Naive thymus-derived CD4-positive, alpha-beta T cell (primary cell): ENCODE measurements around the gene MSH5. TPM values are rescaled to one million over a fixed set of nuclear protein-coding genes. Genes with fewer than 3 reads are reported as not detected.

Experiments used
- ATAC-seq: fragments of 150-1000 bp; cut with Tn5 transposase; 2 replicates; pipeline ENCODE4 v1.10.0; 2021; ENCODE audit warnings: mild to moderate bottlenecking, moderate library complexity
- CTCF ChIA-PET: fragments of 350-600 bp; sonication (Branson Sonifier 250); formaldehyde crosslinking; loops from one replicate; lab custom pipeline; 2021; ENCODE audit warnings: antibody characterized with exemption; lab: Charles Lee
- POLR2A ChIA-PET: fragments of 350-600 bp; sonication (Branson Sonifier 250); formaldehyde crosslinking; loops from one replicate; lab custom pipeline; 2021; ENCODE audit warnings: antibody characterized with exemption, inconsistent platforms; lab: Charles Lee
- DNase-seq, 9 donors: peaks; one replicate each; pipeline versions ENCODE4 v3.0.0 to v3.0.0-alpha.2; 2020 to 2022; ENCODE audit warnings: mixed read lengths in 1 of 9
- H3K27ac ChIP-seq: one replicate; pipeline ENCODE4 v1.7.0; 2013; ENCODE audit warnings: mild to moderate bottlenecking, low read depth, low read length, moderate library complexity
- H3K27me3 ChIP-seq, 2 donors: one replicate each; pipeline ENCODE4 v1.7.0; 2013; ENCODE audit warnings: low read length in 2 of 2, mild to moderate bottlenecking in 2 of 2, moderate library complexity in 2 of 2; ENCODE audit not compliant: control insufficient read depth in 2 of 2, insufficient read depth in 2 of 2
- H3K36me3 ChIP-seq, 3 experiments: 1 replicate in 2 of 3; 2 replicates in 1 of 3; pipeline ENCODE4 v1.7.0; 2013; ENCODE audit warnings: low read length in 3 of 3, mild to moderate bottlenecking in 3 of 3, moderate library complexity in 1 of 3; ENCODE audit not compliant: insufficient read depth in 3 of 3, control insufficient read depth in 2 of 3
- H3K4me1 ChIP-seq, 2 donors: one replicate each; pipeline ENCODE4 v1.7.0; 2013; ENCODE audit warnings: low read length in 2 of 2, mild to moderate bottlenecking in 2 of 2, moderate library complexity in 1 of 2; ENCODE audit not compliant: control insufficient read depth in 2 of 2, insufficient read depth in 2 of 2
- H3K4me3 ChIP-seq: 2 replicates; pipeline ENCODE4 v1.7.0; 2013; ENCODE audit warnings: mild to moderate bottlenecking, low read length
- H3K9me3 ChIP-seq, 3 experiments: 1 replicate in 2 of 3; 2 replicates in 1 of 3; pipeline ENCODE4 v1.7.0; 2013; ENCODE audit warnings: low read length in 3 of 3; ENCODE audit not compliant: control insufficient read depth in 2 of 3
- H3K27ac Mint-ChIP-seq, 9 donors: one replicate each; pipeline ENCODE4 v1.8.0; 2020 to 2022; ENCODE audit warnings: mixed read lengths in 9 of 9, mild to moderate bottlenecking in 8 of 9, moderate library complexity in 5 of 9, inconsistent platforms in 2 of 9
- H3K27me3 Mint-ChIP-seq, 5 donors: one replicate each; pipeline ENCODE4 v1.8.0; 2021 to 2022; ENCODE audit warnings: mixed read lengths in 5 of 5, mild to moderate bottlenecking in 1 of 5
- H3K36me3 Mint-ChIP-seq, 5 donors: one replicate each; pipeline ENCODE4 v1.8.0; 2020 to 2022; ENCODE audit warnings: mixed read lengths in 5 of 5, mild to moderate bottlenecking in 3 of 5, inconsistent platforms in 1 of 5
- H3K4me1 Mint-ChIP-seq, 7 donors: one replicate each; pipeline ENCODE4 v1.8.0; 2020 to 2022; ENCODE audit warnings: mixed read lengths in 7 of 7, mild to moderate bottlenecking in 3 of 7, inconsistent platforms in 1 of 7
- H3K4me3 Mint-ChIP-seq, 10 donors: one replicate each; pipeline ENCODE4 v1.8.0; 2020 to 2022; ENCODE audit warnings: mild to moderate bottlenecking in 10 of 10, mixed read lengths in 10 of 10, moderate library complexity in 6 of 10, inconsistent platforms in 2 of 10
- H3K9me3 Mint-ChIP-seq, 11 donors: one replicate each; pipeline ENCODE4 v1.8.0; 2020 to 2022; ENCODE audit warnings: mixed read lengths in 11 of 11, mild to moderate bottlenecking in 4 of 11, inconsistent platforms in 1 of 11, moderate library complexity in 1 of 11
- intact Hi-C, 2 donors: fragments of 100-400 bp; cut with micrococcal nuclease; formaldehyde crosslinking; loops; one replicate each; pipeline ENCODE4 v1.15.1; 2023
- polyA plus RNA-seq, 2 donors: library from polyadenylated mRNA; unstranded; fragments of 300-500 nt; fragmentation: Illumina TruSeq; gene quantifications; one replicate each; pipeline ENCODE4 v1.2.3, GENCODE V29; 2021
- total RNA-seq, 6 experiments: library from RNA in 5 of 6; stranded (reverse) in 5 of 6; gene quantifications; 1 replicate in 5 of 6; 2 replicates in 1 of 6; pipeline ENCODE4 v1.2.3 and lab custom pipeline; 2021 to 2026

Gene MSH5
- total and polyA plus RNA-seq, 7 experiments from 2014 or later: 0.51 to 52.2 (median 11.0) TPM

- H3K4me3 ChIP-seq: no peak overlapping the region
- H3K36me3 ChIP-seq: peaks cover 5 to 25% (median 13%) of the 10 kb centered on the region in 3 experiments
- Mint-ChIP-seq H3K36me3 (peaks cover 4 to 50% (median 8%) of the 10 kb centered on the region in 5 donors), H3K4me3 (peak overlapping the region; percentile 83 to 100 (median 97)), H3K27ac (peak overlapping the region in 8 of 9 donors; percentile 30 to 90 (median 74)), H3K9me3 (peaks cover 0 to 3% (median 0%) of the 10 kb centered on the region in 11 donors), H3K27me3 (no peaks in the 10 kb centered on the region), H3K4me1 (peaks cover 16 to 73% (median 62%) of the 10 kb centered on the region in 7 donors)
- no peaks in the 10 kb centered on the region for H3K27me3 ChIP-seq
- intact Hi-C loops: loop anchor here (1.0 to 10.0 kb wide), 4 partner anchors 8 to 1474 kb away; partner anchors contain the start of genes DXO (in 1 of the 2), HSD17B8 (in 1 of the 2), RING1 (in 1 of the 2) and RXRB (in 1 of the 2)
- CTCF ChIA-PET: interaction anchor here (0.7 to 4.2 kb wide), 12 partner anchors 8 to 116 kb away, joined by 3 to 30 read pairs (median 6); partner anchors contain the start of genes HSPA1B, LSM2, MSH5 and VARS1
- H3K4me1 ChIP-seq: peaks cover 21 to 24% of the 10 kb centered on the region in 2 donors
- H3K27ac ChIP-seq: peak overlapping the region; percentile 65
- POLR2A ChIA-PET: interaction anchor here (0.9 to 4.6 kb wide), 7 partner anchors 10 to 133 kb away, joined by 3 to 33 read pairs (median 3); partner anchors contain the start of genes HSPA1A, HSPA1B and HSPA1L
- ATAC-seq (no peak), DNase-seq (no peak)
- no peaks in the 10 kb centered on the region for H3K9me3 ChIP-seq
Observed at GRCh38 chr6:31730631-31731086, 9.1 kb upstream of the MSH5 start.

- H3K27me3 ChIP-seq: no peaks in the 10 kb centered on the region
- DNase-seq (no peak), ATAC-seq (no peak)
- intact Hi-C loops: loop anchor here (10.0 kb wide), 2 partner anchors 243 to 1473 kb away; partner anchors contain the start of genes DXO (in 1 of the 2), HSD17B8 (in 1 of the 2), RING1 (in 1 of the 2) and RXRB (in 1 of the 2)
- no peak overlapping the region for H3K4me3 ChIP-seq
- no peak overlapping the region for H3K27ac ChIP-seq
- no peaks in the 10 kb centered on the region for H3K9me3 ChIP-seq
- peak overlapping the region in 4 of 9 donors; percentile 28 to 59 (median 41) for H3K27ac Mint-ChIP-seq
- H3K36me3 ChIP-seq: peaks cover 5 to 25% (median 13%) of the 10 kb centered on the region in 3 experiments
- no peaks in the 10 kb centered on the region for H3K27me3 Mint-ChIP-seq
- peak overlapping the region in 2 of 10 donors; percentile 4 to 25 for H3K4me3 Mint-ChIP-seq
- ChIA-PET CTCF (interaction anchor here (0.7 to 1.0 kb wide), 2 partner anchors 28 to 51 kb away, joined by 3 read pairs; partner anchors contain the start of gene LY6G5C), POLR2A (interaction anchor here (0.7 to 4.6 kb wide), 6 partner anchors 27 to 99 kb away, joined by 3 to 33 read pairs (median 3); partner anchors contain the start of genes ABHD16A, HSPA1A and HSPA1L)
- peaks cover 0 to 3% (median 0%) of the 10 kb centered on the region in 11 donors for H3K9me3 Mint-ChIP-seq
- H3K4me1 ChIP-seq: peaks cover 28 to 29% of the 10 kb centered on the region in 2 donors
- peaks cover 6 to 72% (median 55%) of the 10 kb centered on the region in 7 donors for H3K4me1 Mint-ChIP-seq
- H3K36me3 Mint-ChIP-seq: peaks cover 0 to 51% (median 8%) of the 10 kb centered on the region in 5 donors
Observed at GRCh38 chr6:31732029-31732428, 7.8 kb upstream of the MSH5 start.

GRCh38 chr6:31733734-31734133, 6.1 kb upstream of the MSH5 start:
- CTCF ChIA-PET: interaction anchor here (1.4 kb wide), 1 partner anchor 8 kb away, joined by 3 read pairs; no protein-coding TSS in a partner anchor
- intact Hi-C loops: loop anchor here (1.0 to 10.0 kb wide), 3 partner anchors 97 to 1471 kb away; partner anchors contain the start of genes DXO (in 1 of the 2), HSD17B8 (in 1 of the 2), RING1 (in 1 of the 2) and RXRB (in 1 of the 2)
- DNase-seq (no peak), ATAC-seq (no peak)
- H3K27me3 Mint-ChIP-seq: no peaks in the 10 kb centered on the region
- peaks cover 0 to 3% (median 0%) of the 10 kb centered on the region in 11 donors for H3K9me3 Mint-ChIP-seq
- no peaks in the 10 kb centered on the region for H3K27me3 ChIP-seq
- peaks cover 5 to 25% (median 13%) of the 10 kb centered on the region in 3 experiments for H3K36me3 ChIP-seq
- peak overlapping the region in 6 of 9 donors; percentile 79 to 94 (median 89) for H3K27ac Mint-ChIP-seq
- peaks cover 0 to 45% (median 8%) of the 10 kb centered on the region in 5 donors for H3K36me3 Mint-ChIP-seq
- peak overlapping the region in 9 of 10 donors; percentile 54 to 100 (median 96) for H3K4me3 Mint-ChIP-seq
- H3K4me3 ChIP-seq: no peak overlapping the region
- H3K4me1 Mint-ChIP-seq: peaks cover 21 to 75% (median 60%) of the 10 kb centered on the region in 7 donors
- H3K9me3 ChIP-seq: no peaks in the 10 kb centered on the region
- POLR2A ChIA-PET: no interaction called here
- peak overlapping the region; percentile 83 for H3K27ac ChIP-seq
- peaks cover 33 to 45% of the 10 kb centered on the region in 2 donors for H3K4me1 ChIP-seq

GRCh38 chr6:31734247-31734820, 5.5 kb upstream of the MSH5 start:
- Mint-ChIP-seq H3K27ac (peak overlapping the region; percentile 70 to 94 (median 90)), H3K36me3 (peaks cover 0 to 44% (median 8%) of the 10 kb centered on the region in 5 donors), H3K4me3 (peak overlapping the region; percentile 86 to 100 (median 96)), H3K9me3 (peaks cover 0 to 3% (median 0%) of the 10 kb centered on the region in 11 donors), H3K27me3 (no peaks in the 10 kb centered on the region), H3K4me1 (peaks cover 27 to 75% (median 62%) of the 10 kb centered on the region in 7 donors)
- DNase-seq: no peak
- Histone ChIP-seq H3K27me3 (no peaks in the 10 kb centered on the region), H3K27ac (peak overlapping the region; percentile 83), H3K36me3 (peaks cover 5 to 25% (median 13%) of the 10 kb centered on the region in 3 experiments), H3K9me3 (no peaks in the 10 kb centered on the region), H3K4me1 (peaks cover 37 to 45% of the 10 kb centered on the region in 2 donors), H3K4me3 (peak overlapping the region; percentile 94)
- no peak for ATAC-seq
- CTCF ChIA-PET: interaction anchor here (1.0 to 1.4 kb wide), 2 partner anchors 9 to 96 kb away, joined by 3 read pairs; no protein-coding TSS in a partner anchor
- intact Hi-C loops: loop anchor here (1.0 to 10.0 kb wide), 3 partner anchors 96 to 1470 kb away; partner anchors contain the start of genes DXO (in 1 of the 2), HSD17B8 (in 1 of the 2), RING1 (in 1 of the 2) and RXRB (in 1 of the 2)
- POLR2A ChIA-PET: interaction anchor here (0.5 to 2.0 kb wide), 5 partner anchors 62 to 414 kb away, joined by 3 to 8 read pairs (median 4); partner anchors contain the start of gene VARS1

GRCh38 chr6:31734821-31735406, 4.9 kb upstream of the MSH5 start:
- Mint-ChIP-seq H3K27me3 (no peaks in the 10 kb centered on the region), H3K36me3 (peaks cover 0 to 44% (median 8%) of the 10 kb centered on the region in 5 donors), H3K4me3 (peak overlapping the region; percentile 86 to 100 (median 96)), H3K27ac (peak overlapping the region; percentile 70 to 94 (median 90)), H3K9me3 (peaks cover 0 to 4% (median 0%) of the 10 kb centered on the region in 11 donors), H3K4me1 (peaks cover 32 to 78% (median 65%) of the 10 kb centered on the region in 7 donors)
- H3K27me3 ChIP-seq: no peaks in the 10 kb centered on the region
- no peaks in the 10 kb centered on the region for H3K9me3 ChIP-seq
- ChIA-PET POLR2A (interaction anchor here (0.5 to 2.0 kb wide), 7 partner anchors 41 to 414 kb away, joined by 3 to 8 read pairs (median 3); partner anchors contain the start of gene VARS1), CTCF (interaction anchor here (0.8 to 1.3 kb wide), 3 partner anchors 8 to 95 kb away, joined by 3 to 4 read pairs (median 3); partner anchors contain the start of gene VWA7)
- H3K27ac ChIP-seq: peak overlapping the region; percentile 83
- peaks cover 5 to 25% (median 13%) of the 10 kb centered on the region in 3 experiments for H3K36me3 ChIP-seq
- DNase-seq: peak in 2 of 9 donors; percentile 50 to 63
- intact Hi-C loops: loop anchor here (1.0 to 10.0 kb wide), 9 partner anchors 53 to 1470 kb away; partner anchors contain the start of genes AGPAT1 (in 1 of the 2), DXO (in 1 of the 2), HSD17B8 (in 1 of the 2) and LY6G5C (in 1 of the 2)
- peak overlapping the region; percentile 94 for H3K4me3 ChIP-seq
- peak; percentile 54 for ATAC-seq
- H3K4me1 ChIP-seq: peaks cover 41 to 48% of the 10 kb centered on the region in 2 donors
